Mucosa of descending colon (tissue), 3 donors: ENCODE results near the gene BCAR3. TPM values are rescaled to one million over a fixed set of nuclear protein-coding genes. Genes with fewer than 3 reads are reported as not detected.

Source experiments
- ATAC-seq: fragments of 200-7000 bp; cut with Tn5 transposase; one replicate; pipeline ENCODE4 v1.9.1; 2020; ENCODE audit warnings: mild to moderate bottlenecking, moderate library complexity
- DNase-seq, 3 donors: peaks; one replicate each; pipeline ENCODE4 v3.0.0-alpha.2; 2020
- H3K36me3 ChIP-seq: fragments of 200-600 bp; one replicate; pipeline ENCODE4 v1.8.0; 2021; ENCODE audit warnings: low read depth, mild to moderate bottlenecking
- H3K4me1 ChIP-seq: fragments of 200-600 bp; one replicate; pipeline ENCODE4 v1.8.0; 2021; ENCODE audit warnings: low read depth, mild to moderate bottlenecking
- H3K4me3 ChIP-seq: fragments of 200-600 bp; one replicate; pipeline ENCODE4 v1.8.0; 2021; ENCODE audit warnings: mild to moderate bottlenecking
- H3K9me3 ChIP-seq: fragments of 200-600 bp; one replicate; pipeline ENCODE4 v1.8.0; 2021; ENCODE audit warnings: mild to moderate bottlenecking
- CTCF ChIP-seq: fragments of 200-600 bp; IDR thresholded peaks from one replicate; pipeline ENCODE4 v1.8.0; 2022; ENCODE audit warnings: antibody characterized with exemption, mild to moderate bottlenecking
- intact Hi-C, 2 donors: fragments of 100-400 bp; cut with DNase I in 1 of 2; cut with micrococcal nuclease in 1 of 2; formaldehyde crosslinking; loops; one replicate each; pipeline versions ENCODE4 v1.11.0 to v1.11.1; 2022; cut with DNase I, micrococcal nuclease
- total RNA-seq, 3 donors: library from RNA; stranded (reverse); fragmentation: NEBNext Ultra II Directional in 2 of 3; extraction: Animal tissue kit (Norgen Biotek cat#: 25700) in 2 of 3; gene quantifications; one replicate each; pipeline versions ENCODE4 v1.2.1 to v1.2.4, GENCODE V29; 2021 to 2023
- donor health status: DM: no; HTN: no; CAD: no; lungs with moderate emphysema.
- donor health status: DM: no; HTN: no; CAD: no.
- donor health status: DM: no; HTN: yes; CAD: no.

The BCAR3 gene
- total RNA-seq, 3 donors from 2014 or later, result 37.2 to 73.7 (median 54.3) TPM

DNA sequence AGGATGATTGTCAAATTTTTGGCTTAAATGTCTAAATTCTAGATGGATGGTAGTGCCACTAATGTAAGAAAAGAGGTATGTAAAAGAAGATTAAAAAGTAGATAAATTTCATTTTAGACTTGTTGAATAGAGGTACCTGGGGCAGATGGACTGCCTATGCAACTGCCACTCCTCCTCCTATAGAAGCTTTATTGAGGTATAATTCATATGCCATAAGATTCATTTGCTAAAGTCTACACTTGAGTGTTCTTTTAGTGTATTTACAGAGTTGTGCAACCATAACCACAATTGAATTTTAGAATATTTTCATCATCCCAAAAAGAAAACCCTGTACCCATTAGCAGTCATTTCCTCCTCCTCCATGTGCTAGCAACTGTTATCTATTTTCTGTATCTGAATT, 163.1 kb downstream of the BCAR3 start:
- Histone ChIP-seq H3K4me3 (no peak overlapping the region), H3K9me3 (no peaks in the 10 kb centered on the region), H3K4me1 (peaks cover 18% of the 10 kb centered on the region), H3K36me3 (no peaks in the 10 kb centered on the region)
- ATAC-seq (peak; percentile 89), DNase-seq (no peak)
- intact Hi-C loops, result no loop called here
- no peak for TF ChIP-seq CTCF

GRCh38 chr1:93516164-93516563, 165.5 kb downstream of the BCAR3 start:
- TF ChIP-seq CTCF, result no peak
- intact Hi-C loops, result no loop called here
- ATAC-seq, result no peak
- H3K36me3 ChIP-seq, result no peaks in the 10 kb centered on the region
- DNase-seq, result no peak
- H3K4me3 ChIP-seq, result no peak overlapping the region
- H3K4me1 ChIP-seq, result peaks cover 18% of the 10 kb centered on the region
- no peaks in the 10 kb centered on the region for H3K9me3 ChIP-seq

Other genes with a start within 250 kb of the BCAR3 start
- 10 to 100 TPM; 32.7 to 49.1 (median 44.4) TPM for gene FNBP1L, start 233.7 kb downstream of the BCAR3 start, total RNA-seq
- gene DNTTIP2, start 197.4 kb upstream of the BCAR3 start, total RNA-seq, result 10 to 100 TPM; 29.0 to 52.7 (median 29.5) TPM
- gene GCLM, start 227.6 kb upstream of the BCAR3 start, total RNA-seq, result 10 to 100 TPM; 10.2 to 15.3 (median 15.0) TPM